NOMO-1 treated with DMSO at 0.1 percent for 48 hours (cell line): ENCODE results near the gene DOCK11.
A peak's percentile ranks its signal among the peaks of the same experiment; 100 is the strongest.

Experiments used
- DNase-seq: peaks from one replicate; lab custom pipeline; 2025; ENCODE audit not compliant: unreplicated experiment; lab: John Stamatoyannopoulos, UW

Gene DOCK11

GRCh38 chrX:118623062-118623461 lies 127.4 kb downstream of the DOCK11 start:
- DNase-seq, result no peak

DNA sequence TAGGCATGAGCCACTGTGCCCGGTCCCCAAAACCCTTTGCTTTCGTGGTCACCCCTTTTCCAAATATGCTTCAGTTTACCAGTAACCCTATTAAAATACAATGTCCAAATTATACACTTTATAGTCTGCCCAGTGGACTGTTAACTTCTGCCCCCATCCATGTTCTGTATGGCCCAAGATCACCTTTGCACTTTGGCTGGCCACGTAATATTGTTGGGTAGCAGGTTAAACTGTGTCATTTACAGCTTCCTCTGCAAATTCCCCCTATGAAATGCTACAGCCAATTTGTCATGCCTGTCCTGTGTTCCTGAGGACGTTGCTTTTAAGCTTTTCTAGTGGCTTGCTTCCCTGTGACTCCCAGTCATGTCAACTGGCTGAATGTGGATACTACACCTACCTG lies 130.7 kb downstream of the DOCK11 start:
- DNase-seq, result no peak

DNA sequence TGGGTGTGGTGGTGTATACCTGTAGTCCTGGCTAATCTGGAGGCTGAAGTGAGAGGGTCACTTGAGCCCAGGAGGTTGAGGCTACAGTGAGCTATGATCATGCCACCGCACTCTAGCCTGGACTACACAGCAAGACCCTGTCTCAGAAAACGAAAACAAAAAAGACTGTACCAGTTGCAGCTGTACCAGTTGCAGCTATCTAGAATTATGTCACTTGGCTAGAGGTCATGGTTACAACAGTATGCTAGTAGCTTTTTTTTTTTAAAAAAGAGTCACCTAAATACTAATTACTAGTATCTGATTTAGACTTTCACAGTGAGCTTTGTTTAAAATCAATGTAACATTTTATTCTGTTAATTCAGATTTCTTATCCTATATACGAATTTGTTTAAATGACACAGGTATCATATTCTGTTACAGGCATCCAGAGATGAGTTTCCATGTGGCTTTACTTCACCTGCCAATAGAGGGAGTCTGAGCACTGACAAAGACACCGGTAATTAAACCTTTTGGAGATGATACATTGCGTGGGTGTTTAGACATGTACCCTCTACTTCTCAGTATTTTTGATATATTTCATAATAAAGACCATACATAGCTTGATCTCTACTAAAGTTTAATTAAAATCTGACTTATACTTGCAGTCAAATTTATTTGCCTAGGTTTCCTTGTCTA lies 131.6 kb downstream of the DOCK11 start:
- DNase-seq, result peak; percentile 26

- peak; percentile 86 for DNase-seq
Observed at GRCh38 chrX:118630848-118631247, 135.2 kb downstream of the DOCK11 start.

DNA sequence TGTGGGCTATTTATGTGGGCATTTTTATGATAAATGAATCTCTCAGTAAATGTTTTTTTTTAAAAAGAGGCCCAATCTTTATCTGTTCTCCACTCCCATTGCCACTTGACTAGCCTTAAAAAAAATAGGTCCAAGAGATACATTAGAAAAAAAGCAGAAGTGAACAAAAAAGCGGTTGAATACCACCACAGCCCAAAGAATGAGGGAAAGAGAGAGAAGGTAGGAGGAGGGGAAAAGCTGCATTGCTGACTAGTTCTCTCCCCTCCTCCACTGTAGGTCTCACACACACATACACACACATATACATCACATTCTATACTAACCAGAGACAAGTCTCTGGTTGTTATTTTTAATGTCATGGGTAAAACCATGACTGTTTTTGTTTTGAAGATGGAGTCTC lies 136.0 kb downstream of the DOCK11 start:
- DNase-seq, result peak; percentile 82

DNA sequence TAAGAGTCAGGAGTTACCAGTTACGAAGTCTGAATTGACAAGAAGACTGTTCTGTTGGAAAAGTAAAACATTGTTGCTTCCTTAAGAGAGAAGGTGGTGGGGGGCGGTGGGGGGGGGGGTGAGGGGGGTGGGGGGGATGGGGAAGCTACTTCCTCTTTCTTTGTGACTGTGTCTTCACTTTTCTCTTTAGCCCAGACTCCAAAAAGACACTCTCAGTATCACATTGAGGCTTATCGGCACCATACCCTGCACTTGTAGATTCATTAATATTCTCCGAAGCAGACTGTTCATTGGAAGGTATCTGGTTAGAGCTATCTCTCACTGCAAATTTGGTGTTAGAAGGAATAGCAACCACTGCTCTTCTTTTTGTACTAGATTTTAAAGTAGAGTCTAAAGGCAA lies 137.2 kb downstream of the DOCK11 start:
- peak; percentile 45 for DNase-seq

DNA sequence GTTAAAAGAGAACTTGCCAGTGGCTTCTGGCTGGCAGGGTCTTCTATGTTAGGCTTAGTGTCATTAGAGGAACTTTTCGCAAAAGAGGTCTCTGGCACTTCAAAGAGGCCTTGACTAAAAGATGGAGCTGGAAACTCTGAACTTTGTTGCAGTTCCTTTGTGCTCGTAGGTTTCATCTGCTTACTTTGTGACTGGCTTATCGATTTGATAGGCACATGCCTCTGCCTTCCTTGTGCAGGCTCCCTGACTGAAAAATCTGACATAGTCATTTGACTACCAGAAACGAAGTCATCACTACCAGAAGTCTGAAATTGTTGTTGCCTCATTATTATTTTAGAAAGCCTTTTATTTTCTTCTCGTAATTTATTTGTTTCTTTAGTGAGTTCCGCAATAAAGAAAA lies 137.9 kb downstream of the DOCK11 start:
- no peak for DNase-seq

DNA sequence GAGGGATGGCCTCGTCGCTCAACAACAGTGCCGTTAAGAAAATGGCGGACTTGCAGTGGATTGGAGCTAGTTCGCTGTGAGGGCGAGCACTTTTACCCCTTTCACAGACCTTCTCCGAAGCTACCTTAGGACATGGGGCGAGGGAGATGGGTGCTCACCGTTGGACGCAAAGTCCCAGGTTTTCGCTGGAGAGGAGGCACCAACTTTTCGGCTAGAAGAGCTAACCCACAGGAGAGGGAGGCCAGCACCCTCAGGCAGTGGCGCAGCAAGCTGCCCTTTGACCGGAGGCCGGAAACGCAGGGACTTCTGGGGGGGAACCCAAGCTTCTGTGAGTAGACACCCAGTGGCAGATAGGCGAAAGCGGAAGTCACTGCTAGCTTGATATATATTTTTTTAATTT lies 138.7 kb downstream of the DOCK11 start:
- no peak for DNase-seq

DNA sequence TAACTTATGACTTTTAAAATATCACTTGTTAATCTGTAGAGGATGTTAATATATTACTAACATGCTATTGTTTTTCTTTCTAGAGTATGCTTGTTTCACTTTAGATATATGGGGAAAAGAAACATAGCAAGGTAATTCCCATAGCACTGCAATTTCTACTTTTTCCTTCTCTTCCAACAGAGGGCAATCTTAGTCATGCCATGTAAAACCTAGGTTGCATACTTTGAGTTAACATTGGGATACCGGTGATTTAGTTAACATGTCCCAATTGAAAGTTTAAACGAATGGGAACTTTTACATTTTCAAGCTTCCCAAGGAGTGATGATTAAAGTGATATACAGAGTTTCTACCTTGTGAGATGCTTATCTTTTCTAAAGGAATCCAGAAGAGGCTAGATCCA lies 142.4 kb downstream of the DOCK11 start:
- DNase-seq, result no peak

DNA sequence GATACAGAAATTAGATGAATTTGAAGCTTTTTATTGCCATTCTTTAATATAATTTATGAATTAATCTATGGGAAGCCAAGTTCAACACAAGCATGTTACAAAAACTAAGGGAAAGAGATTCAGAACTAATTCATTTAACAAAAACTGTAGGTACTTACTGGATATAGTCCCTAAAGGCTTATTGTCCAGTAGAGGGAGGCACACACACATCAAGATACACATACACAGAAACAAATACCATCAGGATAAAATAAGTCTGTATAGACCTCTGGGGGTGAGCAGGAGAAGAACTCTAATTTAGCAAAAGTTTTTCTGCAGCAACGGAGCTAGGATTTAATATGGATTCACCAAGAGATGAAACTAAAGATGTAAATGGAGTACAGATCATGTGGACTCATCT lies 148.8 kb downstream of the DOCK11 start:
- peak; percentile 63 for DNase-seq

DNA sequence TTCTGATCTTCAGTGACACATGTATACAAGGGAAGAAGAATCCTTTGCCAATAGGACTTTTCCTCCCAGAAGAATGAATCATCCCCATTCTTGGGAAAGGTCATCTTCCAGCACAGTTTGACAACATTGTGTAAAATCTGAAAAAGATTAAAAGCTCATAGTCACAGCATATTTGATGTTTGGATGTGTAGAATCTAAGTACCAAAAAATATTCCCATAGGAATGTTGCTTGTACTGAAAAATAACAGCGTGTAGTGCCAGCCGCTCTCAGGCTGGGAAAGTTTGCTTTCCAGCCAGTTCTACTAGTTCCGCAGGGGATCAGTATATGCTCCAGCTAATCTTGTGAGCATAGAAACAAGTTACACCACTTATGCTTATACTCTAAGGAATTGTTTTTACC lies 157.1 kb downstream of the DOCK11 start:
- DNase-seq, result no peak

DNA sequence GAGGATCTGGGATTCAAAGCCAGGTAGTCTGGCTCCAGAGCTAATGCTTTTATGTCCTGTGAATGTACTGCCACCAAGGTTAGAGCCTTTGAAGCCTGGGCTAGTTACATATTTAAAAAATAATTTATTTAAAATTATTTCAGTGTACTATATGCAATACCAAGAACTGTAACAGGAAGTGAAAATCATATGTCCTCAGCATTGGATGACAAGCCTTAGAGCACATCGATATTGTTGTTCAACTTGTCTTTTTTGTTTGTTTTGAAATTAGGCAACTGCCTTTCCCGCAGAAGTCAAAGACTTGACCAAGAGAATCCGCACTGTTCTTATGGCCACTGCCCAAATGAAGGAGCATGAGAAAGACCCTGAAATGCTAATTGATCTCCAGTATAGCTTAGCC lies 158.7 kb downstream of the DOCK11 start:
- DNase-seq, result peak; percentile 51

DNA sequence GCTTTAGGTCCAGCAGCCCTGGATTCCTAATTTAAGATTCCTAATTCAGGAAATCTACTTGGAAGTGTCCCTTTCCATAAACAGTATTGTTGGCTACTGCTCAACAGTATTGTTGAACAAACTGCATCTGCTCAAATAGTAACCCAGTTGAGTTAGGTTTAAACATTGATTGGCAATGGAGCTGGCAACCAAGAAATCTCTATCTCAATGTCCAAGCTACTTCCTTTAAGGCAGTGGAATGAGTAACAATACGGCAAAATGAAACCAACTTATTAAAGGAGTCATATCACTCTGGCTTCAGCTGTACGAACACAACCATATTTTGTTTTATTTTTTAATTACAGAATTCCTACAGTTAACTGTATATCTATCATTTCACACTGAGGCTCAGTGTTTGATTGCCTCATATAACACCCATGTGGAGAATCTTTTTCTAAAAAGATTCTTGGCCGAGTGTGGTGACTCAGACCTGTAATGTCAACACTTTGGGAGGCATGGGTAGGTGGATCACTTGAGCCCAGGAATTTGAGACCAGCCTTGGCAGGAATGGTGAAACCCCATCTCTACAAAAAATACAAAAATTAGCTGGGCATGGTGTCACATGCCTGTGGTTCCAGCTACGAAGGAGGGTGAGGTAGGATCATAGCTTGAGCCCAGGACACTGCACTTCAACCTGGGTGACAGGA lies 160.1 kb downstream of the DOCK11 start:
- no peak for DNase-seq

DNA sequence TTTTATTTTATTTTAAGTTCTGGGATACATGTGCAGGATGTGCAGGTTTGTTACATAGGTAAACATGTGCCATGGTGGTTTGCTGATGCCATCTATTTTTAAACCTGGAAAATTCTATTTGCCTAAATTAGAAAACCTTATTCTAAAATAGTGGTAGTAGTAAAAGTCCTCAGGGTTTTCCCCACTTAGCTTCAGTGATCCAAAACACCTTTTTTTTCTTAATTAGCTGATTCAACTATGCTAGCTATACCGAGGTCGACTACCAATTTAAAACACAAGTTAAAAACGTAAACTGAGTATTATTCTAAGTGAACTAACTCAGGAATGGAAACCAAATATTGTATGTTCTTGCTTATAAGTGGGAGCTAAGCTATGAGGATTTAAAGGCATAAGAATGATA lies 161.8 kb downstream of the DOCK11 start:
- no peak for DNase-seq

DNA sequence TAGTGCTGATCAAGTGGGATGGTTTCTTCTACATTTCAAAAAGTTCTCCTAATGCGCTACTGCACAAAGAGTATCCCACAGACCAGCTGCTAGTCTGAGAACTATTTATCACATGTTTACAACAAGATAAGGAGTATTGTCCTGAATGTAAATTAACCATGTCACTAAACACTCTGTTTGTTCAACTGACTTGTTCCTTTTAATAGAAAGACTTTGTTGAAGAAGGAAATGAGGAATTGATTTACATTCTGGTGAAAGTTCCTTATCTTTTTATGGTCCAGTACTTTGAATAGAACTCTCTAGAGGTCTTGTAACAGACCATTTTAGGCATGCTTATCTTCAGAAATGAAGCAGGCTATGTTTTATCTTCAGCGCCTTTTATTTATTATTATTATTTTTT lies 164.5 kb downstream of the DOCK11 start:
- DNase-seq, result no peak

- no peak for DNase-seq
Observed at GRCh38 chrX:118665204-118665603, 169.6 kb downstream of the DOCK11 start.

DNA sequence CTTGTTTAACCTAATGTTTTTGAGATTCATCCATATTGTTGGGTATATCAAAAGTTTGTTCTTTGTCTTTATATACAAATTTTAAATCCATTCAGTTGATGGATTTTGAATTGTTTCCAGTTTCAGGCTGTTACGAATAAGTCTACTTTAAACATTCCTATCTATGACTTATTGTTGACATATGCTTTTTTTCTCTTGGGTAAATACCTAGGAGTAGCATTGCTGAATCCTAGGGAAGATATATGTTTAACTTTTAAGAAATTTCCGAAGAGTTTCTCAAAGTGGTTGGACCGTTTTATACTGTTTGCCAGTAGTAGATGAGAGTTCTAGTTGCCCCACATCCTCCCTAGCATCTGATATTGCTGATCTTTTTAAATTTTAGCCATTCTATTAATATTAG lies 170.9 kb downstream of the DOCK11 start:
- no peak for DNase-seq

DNA sequence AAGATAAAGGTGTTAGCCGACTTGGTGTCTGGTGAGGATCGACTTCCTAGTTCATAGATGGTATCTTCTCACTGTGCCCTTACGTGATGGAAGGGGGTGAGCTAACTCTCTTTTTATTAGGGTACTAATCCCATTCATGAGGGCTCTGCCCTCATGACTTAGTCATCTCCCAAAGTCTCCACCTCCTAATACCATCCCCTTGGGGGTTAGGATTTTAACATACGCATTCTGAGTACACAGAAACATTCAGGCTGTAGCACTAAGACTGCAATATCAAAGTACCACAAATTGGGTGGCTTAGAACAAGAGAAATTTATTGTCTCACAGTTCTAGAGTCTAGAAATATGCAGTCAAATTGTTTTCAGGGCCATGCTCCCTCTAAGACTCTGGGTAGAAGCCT lies 173.8 kb downstream of the DOCK11 start:
- DNase-seq, result no peak

GRCh38 chrX:118675326-118675965 lies 179.8 kb downstream of the DOCK11 start:
- DNase-seq, result peak; percentile 31

DNA sequence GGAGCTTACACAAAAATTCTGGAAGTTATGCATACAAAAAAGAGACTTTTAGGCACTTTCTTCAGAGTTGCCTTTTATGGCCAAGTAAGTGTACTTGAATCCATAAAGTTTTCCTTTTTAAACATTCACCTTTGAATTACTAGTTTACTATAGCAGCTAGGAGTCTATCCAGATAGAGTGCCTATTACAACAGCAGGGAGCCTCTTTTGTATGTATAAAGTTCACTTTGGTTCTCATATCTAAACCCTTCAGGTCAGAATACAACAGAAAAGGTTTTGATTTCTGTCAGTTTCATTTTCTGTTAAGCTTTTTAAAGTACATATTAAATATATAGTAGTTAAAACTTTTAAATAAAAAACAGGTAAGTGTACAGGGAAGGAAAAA lies 180.3 kb downstream of the DOCK11 start:
- no peak for DNase-seq

DNA sequence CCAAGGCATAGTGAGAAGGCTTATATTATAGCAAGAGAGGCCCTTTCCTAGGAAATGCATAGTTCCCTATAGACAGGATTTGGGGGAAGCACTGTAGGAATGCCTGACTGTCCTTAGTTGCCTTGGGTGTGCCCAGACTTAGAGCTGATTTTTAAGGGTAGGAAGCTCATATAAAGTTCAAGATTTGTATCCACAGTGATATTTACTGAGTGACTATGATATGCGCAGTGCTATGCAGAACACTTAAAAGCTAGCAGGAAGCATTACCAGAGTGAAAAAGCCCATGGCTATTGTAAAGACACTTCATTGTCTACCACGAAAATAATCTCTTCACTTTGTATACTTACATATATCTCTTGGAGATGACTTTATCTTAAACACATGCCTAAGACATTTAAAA lies 181.7 kb downstream of the DOCK11 start:
- no peak for DNase-seq

DNA sequence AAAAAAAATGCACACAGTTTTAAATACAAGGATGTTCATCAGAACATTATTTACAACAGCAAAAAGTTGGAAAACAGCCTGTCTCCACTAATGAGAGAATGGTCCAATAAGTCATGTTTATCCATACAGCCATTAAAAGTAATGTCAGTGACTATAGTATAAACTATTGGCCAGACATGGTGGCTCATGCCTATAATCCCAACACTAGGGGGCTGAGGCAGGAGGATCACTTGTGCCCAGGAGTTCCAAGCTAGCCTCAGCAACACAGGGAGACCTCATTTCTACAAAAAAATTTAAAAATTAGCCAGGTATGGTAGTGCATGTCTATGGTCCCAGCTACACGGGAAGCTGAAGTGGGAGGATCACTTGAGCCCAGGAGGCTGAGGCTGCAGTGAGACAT lies 183.7 kb downstream of the DOCK11 start:
- DNase-seq, result no peak
